H1 (cell line): ENCODE results near the gene ENPP6.

ENCODE experiments used
- GTF2F1 ChIP-seq: IDR thresholded peaks from 2 replicates; pipeline ENCODE4 v1.6.1; 2012; ENCODE audit warnings: low read depth, low read length, improper control_type of control experiment, borderline replicate concordance
- TAF1 ChIP-seq: IDR thresholded peaks from 2 replicates; pipeline ENCODE4 v1.6.1; 2011; ENCODE audit warnings: mild to moderate bottlenecking, low read depth, low read length
- USF2 ChIP-seq: IDR thresholded peaks from 2 replicates; pipeline ENCODE4 v1.6.1; 2011; ENCODE audit warnings: low read length, improper control_type of control experiment

DNA sequence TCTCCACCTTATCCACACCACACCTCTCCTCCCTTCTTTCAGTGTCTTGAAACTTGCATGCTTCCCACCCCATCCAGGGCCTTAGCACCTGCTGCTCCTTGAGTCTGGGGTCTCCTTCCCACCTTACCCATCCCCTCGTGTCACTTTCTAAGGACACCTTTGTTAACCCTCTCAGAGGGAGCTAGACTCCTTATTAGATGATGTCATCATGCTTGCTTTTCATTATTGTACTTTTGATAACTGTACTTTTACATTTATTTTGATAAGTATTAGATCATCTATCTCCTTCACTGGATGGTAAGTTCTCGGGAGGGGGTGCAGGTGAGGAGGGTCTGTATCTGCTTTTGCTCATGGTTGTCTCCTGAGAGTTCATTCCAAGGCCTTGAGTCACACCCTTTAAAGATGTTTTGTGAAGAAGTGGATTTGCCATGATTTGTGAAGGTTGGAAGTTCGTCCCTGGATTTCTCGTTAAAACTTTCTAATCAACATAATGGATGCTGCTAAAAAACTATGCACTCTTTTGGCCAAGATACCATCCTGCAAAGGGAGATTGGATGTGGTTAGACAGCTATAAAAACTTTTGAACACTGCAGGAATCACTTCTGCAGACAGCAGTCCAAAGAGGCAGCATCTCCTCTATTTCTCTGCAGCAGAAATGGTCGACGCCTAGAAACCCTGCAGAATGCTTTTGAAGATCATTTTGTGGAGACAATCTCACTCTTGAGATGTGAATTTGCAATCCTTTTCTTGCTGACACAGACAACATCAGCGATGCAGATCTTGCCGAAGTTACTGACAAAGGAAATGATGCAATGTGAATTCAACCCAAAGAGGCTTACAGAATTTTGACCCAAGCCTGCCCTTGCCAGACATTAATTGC is 69.6 kb downstream of the ENPP6 start:
- TF ChIP-seq TAF1, result no peak
- TF ChIP-seq USF2, result no peak
- TF ChIP-seq GTF2F1, result no peak
